ENCODE data around the gene FOXE3. TPM values are rescaled to one million over a fixed set of nuclear protein-coding genes. Genes with fewer than 3 reads are reported as not detected.

Gene FOXE3
- total and polyA plus RNA-seq, 2 donors from 2014 or later = 0.19 TPM; not detected in 1

GRCh38 chr1:47388030-47388890 lies 27.8 kb upstream of the FOXE3 start:
- no peak for FAIRE-seq
- DNase-seq = no peak
- no peak for TF ChIP-seq CTCF (IDR thresholded peaks at IDR 0.05; ENCODE audit: borderline replicate concordance, extremely low read depth, insufficient read depth)
- no peaks in the 10 kb centered on the region for H3K9me3 ChIP-seq (ENCODE audit: control insufficient read depth in 2 of 3, insufficient read depth in 1 of 3, low read length in 3 of 3)
- H3K27me3 ChIP-seq (ENCODE audit: control insufficient read depth, insufficient read depth, low read length) = no peaks in the 10 kb centered on the region
- H3K36me3 ChIP-seq (ENCODE audit: control insufficient read depth in 2 of 3, insufficient read depth in 3 of 3, low read length in 3 of 3) = no peaks in the 10 kb centered on the region
- H3K27ac ChIP-seq (ENCODE audit: low read depth in 2 of 2, low read length in 2 of 2) = no peak overlapping the region
- intact Hi-C loops (cut with DNase I) = no loop called here
- no peak overlapping the region for H3K9ac ChIP-seq (ENCODE audit: low read length in 3 of 3)
- no peak overlapping the region for H3K4me3 ChIP-seq (ENCODE audit: low read length in 3 of 3)
- H3K4me1 ChIP-seq (ENCODE audit: control insufficient read depth in 2 of 3, insufficient read depth in 2 of 3, low read depth in 1 of 3, low read length in 3 of 3) = peaks cover 0 to 3% (median 0%) of the 10 kb centered on the region in 3 donors

GRCh38 chr1:47388891-47389238 lies 27.2 kb upstream of the FOXE3 start:
- Histone ChIP-seq H3K9me3 (ENCODE audit: control insufficient read depth in 2 of 3, insufficient read depth in 1 of 3, low read length in 3 of 3) (no peaks in the 10 kb centered on the region), H3K4me3 (ENCODE audit: low read length in 3 of 3) (no peak overlapping the region), H3K4me1 (ENCODE audit: control insufficient read depth in 2 of 3, insufficient read depth in 2 of 3, low read depth in 1 of 3, low read length in 3 of 3) (peaks cover 0 to 3% (median 0%) of the 10 kb centered on the region in 3 donors), H3K9ac (ENCODE audit: low read length in 3 of 3) (no peak overlapping the region), H3K27ac (ENCODE audit: low read depth in 2 of 2, low read length in 2 of 2) (no peak overlapping the region), H3K27me3 (ENCODE audit: control insufficient read depth, insufficient read depth, low read length) (no peaks in the 10 kb centered on the region), H3K36me3 (ENCODE audit: control insufficient read depth in 2 of 3, insufficient read depth in 3 of 3, low read length in 3 of 3) (no peaks in the 10 kb centered on the region)
- intact Hi-C loops (cut with DNase I) = no loop called here
- FAIRE-seq (no peak), DNase-seq (peak; percentile 73 to 83 (median 80))
- peak; percentile 69 for TF ChIP-seq CTCF (IDR thresholded peaks at IDR 0.05; ENCODE audit: borderline replicate concordance, extremely low read depth, insufficient read depth)

- Histone ChIP-seq H3K9ac (ENCODE audit: low read length in 3 of 3) (no peak overlapping the region), H3K36me3 (ENCODE audit: control insufficient read depth in 2 of 3, insufficient read depth in 3 of 3, low read length in 3 of 3) (no peaks in the 10 kb centered on the region), H3K9me3 (ENCODE audit: control insufficient read depth in 2 of 3, insufficient read depth in 1 of 3, low read length in 3 of 3) (no peaks in the 10 kb centered on the region), H3K27ac (ENCODE audit: low read depth in 2 of 2, low read length in 2 of 2) (no peak overlapping the region), H3K4me3 (ENCODE audit: low read length in 3 of 3) (no peak overlapping the region), H3K27me3 (ENCODE audit: control insufficient read depth, insufficient read depth, low read length) (no peaks in the 10 kb centered on the region), H3K4me1 (ENCODE audit: control insufficient read depth in 2 of 3, insufficient read depth in 2 of 3, low read depth in 1 of 3, low read length in 3 of 3) (peaks cover 0 to 3% (median 0%) of the 10 kb centered on the region in 3 donors)
- intact Hi-C loops (cut with DNase I) = no loop called here
- no peak for TF ChIP-seq CTCF (IDR thresholded peaks at IDR 0.05; ENCODE audit: borderline replicate concordance, extremely low read depth, insufficient read depth)
- DNase-seq = no peak
- FAIRE-seq = no peak
Measured at GRCh38 chr1:47389731-47390130, 26.4 kb upstream of the FOXE3 start.

All from kidney (tissue), 14 donors.